GM18505 (cell line): ENCODE results near the gene VGLL3.

Experiments used
- ATAC-seq: cut with Tn5 transposase; IDR thresholded peaks from one replicate; pipeline ENCODE4 v1.9.1; 2021; ENCODE audit not compliant: unreplicated experiment
- POLR2A ChIP-seq: IDR thresholded peaks from 4 replicates; pipeline ENCODE4 v1.6.1; 2011; ENCODE audit warnings: borderline replicate concordance; ENCODE audit not compliant: insufficient read depth, insufficient read length; ENCODE audit errors: extremely low read depth

VGLL3 gene

GRCh38 chr3:86921971-86922680 lies 68.8 kb downstream of the VGLL3 start:
- ATAC-seq: no peak
- no peak for TF ChIP-seq POLR2A

- no peak for TF ChIP-seq POLR2A
- no peak for ATAC-seq
Measured at GRCh38 chr3:86914670-86915069, 76.3 kb downstream of the VGLL3 start.

- no peak for TF ChIP-seq POLR2A
- no peak for ATAC-seq
Measured at GRCh38 chr3:86913160-86913559, 77.8 kb downstream of the VGLL3 start.

- no peak for ATAC-seq
- no peak for TF ChIP-seq POLR2A
Measured at GRCh38 chr3:86895202-86895601, 95.7 kb downstream of the VGLL3 start.

GRCh38 chr3:86890741-86891396 lies 100.1 kb downstream of the VGLL3 start:
- TF ChIP-seq POLR2A: no peak
- no peak for ATAC-seq
